Effector memory CD4-positive, alpha-beta T cell (primary cell): Measurements from ENCODE around the gene MYOCD.

Experiments used
- DNase-seq, 3 donors: peaks; one replicate each; pipeline ENCODE4 v3.0.0-alpha.2; 2020
- H3K27ac ChIP-seq: 2 replicates; pipeline ENCODE4 v1.7.0; 2013; ENCODE audit warnings: mild to moderate bottlenecking, low read length, moderate library complexity; ENCODE audit not compliant: insufficient read depth, poor library complexity, severe bottlenecking
- H3K27me3 ChIP-seq: replicated peaks from 2 replicates; pipeline ENCODE4 v1.7.0; 2013; ENCODE audit warnings: mild to moderate bottlenecking, low read length; ENCODE audit not compliant: insufficient read depth, control insufficient read depth, poor library complexity, severe bottlenecking
- H3K36me3 ChIP-seq: 2 replicates; pipeline ENCODE4 v1.7.0; 2013; ENCODE audit warnings: mild to moderate bottlenecking, low read length, moderate library complexity; ENCODE audit not compliant: control insufficient read depth, insufficient read depth
- H3K4me1 ChIP-seq: 2 replicates; pipeline ENCODE4 v1.7.0; 2013; ENCODE audit warnings: low read length, mild to moderate bottlenecking; ENCODE audit not compliant: control insufficient read depth, insufficient read depth, poor library complexity, severe bottlenecking
- H3K4me3 ChIP-seq: 2 replicates; pipeline ENCODE4 v1.7.0; 2013; ENCODE audit warnings: low read length, low read depth, mild to moderate bottlenecking; ENCODE audit not compliant: insufficient read depth, poor library complexity, severe bottlenecking
- H3K9me3 ChIP-seq: 2 replicates; pipeline ENCODE4 v1.7.0; 2013; ENCODE audit warnings: mild to moderate bottlenecking, low read length, moderate library complexity; ENCODE audit not compliant: control insufficient read depth

MYOCD gene

GRCh38 chr17:12642034-12642433 lies 23.7 kb upstream of the MYOCD start:
- Histone ChIP-seq H3K9me3 (no peaks in the 10 kb centered on the region), H3K27ac (no peak overlapping the region), H3K4me1 (no peaks in the 10 kb centered on the region), H3K4me3 (no peak overlapping the region), H3K27me3 (no peaks in the 10 kb centered on the region), H3K36me3 (no peaks in the 10 kb centered on the region)
- no peak for DNase-seq

DNA sequence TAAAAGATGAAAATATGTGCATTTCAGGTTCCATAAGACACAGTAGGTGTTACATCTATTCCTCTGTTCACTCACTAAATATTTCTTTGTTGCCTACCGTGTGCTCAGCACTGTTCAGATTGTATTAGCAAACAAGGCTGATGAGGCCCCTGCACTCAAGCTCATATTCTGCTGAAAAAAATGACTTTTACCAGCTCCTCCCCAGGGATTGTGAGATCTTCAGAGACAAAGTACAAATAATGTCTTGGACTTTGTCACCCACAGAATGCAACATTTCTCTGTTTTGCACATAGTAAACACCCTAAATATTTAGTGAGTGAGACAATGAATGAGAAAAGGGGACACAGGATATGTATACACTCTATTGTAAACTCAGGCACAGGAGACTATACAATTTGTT lies 21.9 kb upstream of the MYOCD start:
- Histone ChIP-seq H3K27ac (no peak overlapping the region), H3K9me3 (no peaks in the 10 kb centered on the region), H3K4me1 (no peaks in the 10 kb centered on the region), H3K27me3 (no peaks in the 10 kb centered on the region), H3K36me3 (no peaks in the 10 kb centered on the region), H3K4me3 (no peak overlapping the region)
- no peak for DNase-seq

GRCh38 chr17:12644623-12645022 lies 21.1 kb upstream of the MYOCD start:
- Histone ChIP-seq H3K4me3 (no peak overlapping the region), H3K27ac (no peak overlapping the region), H3K27me3 (no peaks in the 10 kb centered on the region), H3K4me1 (no peaks in the 10 kb centered on the region), H3K36me3 (no peaks in the 10 kb centered on the region), H3K9me3 (no peaks in the 10 kb centered on the region)
- DNase-seq: no peak

DNA sequence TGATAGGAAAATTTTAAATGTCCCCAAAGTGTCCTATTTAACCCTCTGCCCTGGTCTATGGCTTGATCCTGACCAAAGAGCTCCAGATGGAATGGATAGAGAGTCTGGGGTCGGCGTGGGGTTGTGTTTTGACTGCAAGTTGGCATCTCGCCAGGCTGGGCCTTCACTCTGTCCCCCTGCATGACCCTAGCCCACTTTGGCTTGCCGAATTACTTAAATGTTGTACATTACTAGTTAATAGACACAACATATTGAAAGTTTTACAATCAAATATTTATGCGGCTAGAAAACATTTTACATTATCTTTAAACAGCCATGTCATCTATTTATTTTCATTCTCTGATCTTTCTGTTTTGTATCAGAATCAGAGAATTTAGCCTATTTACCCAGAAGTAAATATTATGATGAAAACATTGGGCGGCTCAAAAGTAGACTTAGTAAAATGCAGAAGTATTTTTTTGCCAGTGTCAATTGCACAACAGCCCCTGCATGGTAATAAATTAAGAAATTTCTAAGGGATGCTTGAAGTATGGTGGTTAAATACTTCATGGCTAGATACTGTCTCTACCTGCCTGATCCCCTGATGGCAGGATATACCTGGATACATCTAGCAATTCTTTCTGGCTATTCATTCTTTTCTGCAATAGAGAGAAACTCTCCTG lies 18.8 kb upstream of the MYOCD start:
- no peak for DNase-seq
- no peak overlapping the region for H3K27ac ChIP-seq
- H3K4me1 ChIP-seq: no peaks in the 10 kb centered on the region
- H3K4me3 ChIP-seq: no peak overlapping the region
- no peaks in the 10 kb centered on the region for H3K9me3 ChIP-seq
- no peaks in the 10 kb centered on the region for H3K27me3 ChIP-seq
- H3K36me3 ChIP-seq: no peaks in the 10 kb centered on the region

DNA sequence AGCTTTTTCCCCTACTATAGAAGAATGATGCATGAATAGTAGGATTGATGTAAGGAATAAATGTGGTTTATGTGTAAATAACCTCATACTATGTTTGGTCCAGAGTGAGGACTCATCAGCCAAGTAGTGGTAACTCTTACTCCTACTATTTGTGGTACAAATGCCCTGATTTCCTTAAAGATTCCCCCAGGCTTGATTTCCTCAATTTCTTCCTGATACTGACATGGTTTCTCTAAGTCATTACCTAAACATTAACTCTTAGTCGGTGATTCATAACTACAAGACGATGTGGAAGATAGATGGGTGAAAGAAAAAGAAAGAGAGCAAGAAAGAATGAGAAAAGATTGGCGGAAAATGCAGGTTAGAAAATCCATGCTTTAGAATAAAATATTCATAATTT lies 17.2 kb upstream of the MYOCD start:
- H3K4me1 ChIP-seq: no peaks in the 10 kb centered on the region
- peaks cover 2% of the 10 kb centered on the region for H3K27me3 ChIP-seq
- no peaks in the 10 kb centered on the region for H3K9me3 ChIP-seq
- no peak for DNase-seq
- H3K27ac ChIP-seq: no peak overlapping the region
- no peaks in the 10 kb centered on the region for H3K36me3 ChIP-seq
- no peak overlapping the region for H3K4me3 ChIP-seq

- Histone ChIP-seq H3K4me1 (no peaks in the 10 kb centered on the region), H3K4me3 (no peak overlapping the region), H3K27ac (no peak overlapping the region), H3K27me3 (peaks cover 2% of the 10 kb centered on the region), H3K9me3 (no peaks in the 10 kb centered on the region), H3K36me3 (no peaks in the 10 kb centered on the region)
- DNase-seq: no peak
These were observed 9.8 kb upstream of the MYOCD start for GRCh38 chr17:12655936-12656335.

DNA sequence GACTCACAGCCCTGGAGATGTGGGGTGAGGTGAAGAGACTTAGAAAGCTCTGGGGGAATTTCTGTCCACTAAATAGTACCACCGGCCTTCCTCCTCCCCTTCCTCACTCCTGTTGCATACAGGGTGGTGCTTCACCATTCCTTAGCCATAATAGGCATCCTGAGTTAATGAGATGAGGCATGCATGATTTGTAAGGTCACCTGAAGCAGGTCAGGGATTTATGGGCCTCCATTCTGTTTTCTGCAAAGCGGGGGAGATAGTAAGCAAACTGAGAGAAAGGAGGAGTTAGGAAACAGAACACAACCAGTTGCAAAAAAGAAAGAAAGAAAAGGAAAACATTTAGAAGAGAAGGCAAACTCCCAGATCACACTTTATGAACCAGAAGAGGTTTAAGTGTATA lies 9.3 kb upstream of the MYOCD start:
- Histone ChIP-seq H3K4me1 (no peaks in the 10 kb centered on the region), H3K27ac (no peak overlapping the region), H3K9me3 (no peaks in the 10 kb centered on the region), H3K4me3 (no peak overlapping the region), H3K36me3 (no peaks in the 10 kb centered on the region), H3K27me3 (peaks cover 2% of the 10 kb centered on the region)
- no peak for DNase-seq

GRCh38 chr17:12659500-12659899 lies 6.2 kb upstream of the MYOCD start:
- no peak overlapping the region for H3K4me3 ChIP-seq
- H3K9me3 ChIP-seq: no peaks in the 10 kb centered on the region
- no peak for DNase-seq
- no peaks in the 10 kb centered on the region for H3K4me1 ChIP-seq
- H3K27ac ChIP-seq: no peak overlapping the region
- no peaks in the 10 kb centered on the region for H3K27me3 ChIP-seq
- H3K36me3 ChIP-seq: no peaks in the 10 kb centered on the region

GRCh38 chr17:12664252-12664651 lies 1.4 kb upstream of the MYOCD start:
- Histone ChIP-seq H3K4me3 (no peak overlapping the region), H3K27ac (no peak overlapping the region), H3K36me3 (no peaks in the 10 kb centered on the region), H3K27me3 (no peaks in the 10 kb centered on the region), H3K9me3 (no peaks in the 10 kb centered on the region), H3K4me1 (no peaks in the 10 kb centered on the region)
- no peak for DNase-seq

DNA sequence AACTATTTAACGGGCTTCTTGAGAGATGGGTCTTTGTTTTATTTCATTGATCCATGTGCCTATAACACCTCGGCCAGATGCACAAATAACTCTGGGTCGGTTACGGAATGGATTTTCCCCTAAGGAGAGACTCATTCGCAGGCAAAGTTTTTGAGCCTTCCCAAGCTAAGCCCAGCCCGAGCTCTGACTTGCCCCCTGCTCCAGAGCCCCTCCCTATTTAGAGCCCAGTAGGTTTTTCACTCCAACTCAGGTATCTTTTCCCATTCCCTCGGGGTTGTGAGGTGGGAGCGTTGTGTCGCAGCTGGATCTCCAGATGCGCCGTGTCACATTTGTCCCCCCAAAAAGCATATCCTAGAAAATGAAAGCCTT lies 812 bp upstream of the MYOCD start:
- no peak for DNase-seq
- no peaks in the 10 kb centered on the region for H3K4me1 ChIP-seq
- no peaks in the 10 kb centered on the region for H3K9me3 ChIP-seq
- H3K36me3 ChIP-seq: no peaks in the 10 kb centered on the region
- H3K4me3 ChIP-seq: no peak overlapping the region
- no peak overlapping the region for H3K27ac ChIP-seq
- no peaks in the 10 kb centered on the region for H3K27me3 ChIP-seq
